Liver (tissue), 9 donors: ENCODE measurements around the gene GABRA4. TPM values are rescaled to one million over a fixed set of nuclear protein-coding genes. Genes with fewer than 3 reads are reported as not detected.

Source experiments
- DNase-seq: peaks from one replicate; pipeline ENCODE4 v3.0.0-alpha.2; 2017; ENCODE audit warnings: low spot score
- H3K27ac ChIP-seq, 2 donors: one replicate each; pipeline ENCODE4 v1.7.0; 2013; ENCODE audit warnings: inconsistent platforms in 2 of 2, low read length in 2 of 2, control low read depth in 1 of 2, low read depth in 1 of 2, mild to moderate bottlenecking in 1 of 2
- H3K27me3 ChIP-seq, 4 donors: one replicate each; pipeline versions ENCODE4 v1.6.1 to v1.7.0; 2013; ENCODE audit warnings: low read length in 3 of 4, inconsistent platforms in 1 of 4, mild to moderate bottlenecking in 1 of 4, moderate library complexity in 1 of 4; ENCODE audit not compliant: control insufficient read depth in 4 of 4, insufficient read depth in 4 of 4
- H3K36me3 ChIP-seq, 4 donors: one replicate each; pipeline versions ENCODE4 v1.6.1 to v1.7.0; 2013; ENCODE audit warnings: low read length in 3 of 4, mild to moderate bottlenecking in 3 of 4, low read depth in 1 of 4, moderate library complexity in 1 of 4; ENCODE audit not compliant: control insufficient read depth in 4 of 4, insufficient read depth in 3 of 4
- H3K4me1 ChIP-seq, 4 donors: one replicate each; pipeline versions ENCODE4 v1.6.1 to v1.7.0; 2013; ENCODE audit warnings: low read length in 3 of 4, mild to moderate bottlenecking in 3 of 4, moderate library complexity in 1 of 4; ENCODE audit not compliant: control insufficient read depth in 4 of 4, insufficient read depth in 4 of 4
- H3K4me3 ChIP-seq, 3 donors: one replicate each; pipeline versions ENCODE4 v1.6.1 to v1.7.0; 2013; ENCODE audit warnings: low read length in 3 of 3, control low read depth in 1 of 3, low read depth in 1 of 3, mild to moderate bottlenecking in 1 of 3
- H3K9ac ChIP-seq, 2 donors: one replicate each; pipeline ENCODE4 v1.7.0; 2013; ENCODE audit warnings: low read length in 2 of 2, mild to moderate bottlenecking in 2 of 2, moderate library complexity in 2 of 2, control low read depth in 1 of 2, low read depth in 1 of 2
- H3K9me3 ChIP-seq, 4 donors: one replicate each; pipeline versions ENCODE4 v1.6.1 to v1.7.0; 2013; ENCODE audit warnings: low read length in 3 of 4; ENCODE audit not compliant: control insufficient read depth in 4 of 4
- ATF3 ChIP-seq: IDR thresholded peaks from 2 replicates; pipeline ENCODE4 v1.6.1; 2016; ENCODE audit warnings: antibody characterized with exemption
- EGR1 ChIP-seq, 2 donors: IDR thresholded peaks; 2 replicates each; pipeline ENCODE4 v1.6.1; 2016 to 2018; ENCODE audit warnings: antibody characterized with exemption in 2 of 2, low read depth in 2 of 2
- FOXA1 ChIP-seq: IDR thresholded peaks from 2 replicates; pipeline ENCODE4 v1.6.1; 2016; ENCODE audit warnings: antibody characterized with exemption
- FOXA2 ChIP-seq: IDR thresholded peaks from 2 replicates; pipeline ENCODE4 v1.6.1; 2016; ENCODE audit warnings: antibody characterized with exemption
- HNF4A ChIP-seq, 2 donors: conservative IDR thresholded peaks; 2 replicates each; pipeline ENCODE4 v1.6.1; 2016; ENCODE audit warnings: antibody characterized with exemption in 2 of 2, mild to moderate bottlenecking in 2 of 2
- HNF4G ChIP-seq: IDR thresholded peaks from 2 replicates; pipeline ENCODE4 v1.6.1; 2016; ENCODE audit warnings: antibody characterized with exemption
- JUND ChIP-seq, 2 donors: IDR thresholded peaks; 2 replicates each; pipeline ENCODE4 v1.6.1; 2016; ENCODE audit warnings: antibody characterized with exemption in 2 of 2
- NR2F2 ChIP-seq: IDR thresholded peaks from 2 replicates; pipeline ENCODE4 v1.6.1; 2016; ENCODE audit warnings: antibody characterized with exemption
- RAD21 ChIP-seq, 2 donors: IDR thresholded peaks; 2 replicates each; pipeline ENCODE4 v1.6.1; 2016; ENCODE audit warnings: antibody characterized with exemption in 2 of 2, mild to moderate bottlenecking in 2 of 2
- REST ChIP-seq: IDR thresholded peaks from 2 replicates; pipeline ENCODE4 v1.6.1; 2016; ENCODE audit warnings: antibody characterized with exemption, mild to moderate bottlenecking
- RXRA ChIP-seq, 2 donors: IDR thresholded peaks; 2 replicates each; pipeline ENCODE4 v1.6.1; 2017 to 2018; ENCODE audit warnings: antibody characterized with exemption in 2 of 2, mild to moderate bottlenecking in 1 of 2
- SP1 ChIP-seq: IDR thresholded peaks from 2 replicates; pipeline ENCODE4 v1.6.1; 2018; ENCODE audit warnings: antibody characterized with exemption, mild to moderate bottlenecking
- TAF1 ChIP-seq: conservative IDR thresholded peaks from 2 replicates; pipeline ENCODE4 v1.6.1; 2016; ENCODE audit warnings: antibody characterized with exemption, mild to moderate bottlenecking
- YY1 ChIP-seq: IDR thresholded peaks from 2 replicates; pipeline ENCODE4 v1.6.1; 2016; ENCODE audit warnings: antibody characterized with exemption, mild to moderate bottlenecking
- WGBS: extraction: QIAGEN DNeasy Blood & Tissue Kit; methylation state at CpG from one replicate; pipeline ENCODE4 v1.1.7; 2013; 5-methylcytosine and 5-hydroxymethylcytosine counted together
- polyA plus RNA-seq, 2 donors: library from polyadenylated mRNA; stranded (reverse) in 1 of 2; unstranded in 1 of 2; fragments of 200-250 nt in 1 of 2; fragments of >200 nt in 1 of 2; fragmentation: Nextera tagmentation in 1 of 2; extraction: Ambion mirVana in 1 of 2; gene quantifications; one replicate each; pipeline versions ENCODE4 v1.2.1 to v1.2.3, GENCODE V29; 2013 to 2015
- total RNA-seq, 2 donors: library from RNA; depleted of rRNA; stranded (reverse); fragments of >200 nt; gene quantifications; one replicate each; pipeline ENCODE4 v1.2.3, GENCODE V29; 2014
- TF ChIP-seq, protein P1 (sequence below): IDR thresholded peaks from 2 replicates; pipeline ENCODE4 v1.6.1; 2016; ENCODE audit warnings: antibody characterized with exemption
- TF ChIP-seq, protein P2 (sequence below): IDR thresholded peaks from 2 replicates; pipeline ENCODE4 v1.6.1; 2016; ENCODE audit warnings: antibody characterized with exemption
- TF ChIP-seq, protein P3 (sequence below): fragments of 150-350 bp; IDR thresholded peaks from 2 replicates; pipeline ENCODE4 v1.5.1; 2017; ENCODE audit warnings: improper control_type of control experiment, low read depth, low read length; ENCODE audit not compliant: missing input control
- donor health status: healthy.
- donor health status: healthy.
- donor health status: healthy.
- donor health status: healthy.
- donor health status: healthy.

Gene GABRA4
- total and polyA plus RNA-seq, 4 donors: under 0.01 TPM; not detected in 3

GRCh38 chr4:46945062-46945461 lies 48.3 kb downstream of the GABRA4 start:
- Histone ChIP-seq H3K36me3 (no peaks in the 10 kb centered on the region), H3K4me1 (no peaks in the 10 kb centered on the region), H3K27ac (no peak overlapping the region), H3K27me3 (no peaks in the 10 kb centered on the region), H3K9ac (no peak overlapping the region), H3K9me3 (no peaks in the 10 kb centered on the region), H3K4me3 (no peak overlapping the region)
- DNase-seq: no peak
- no peak for TF ChIP-seq TAF1
- no peak for TF ChIP-seq FOXA1
- TF ChIP-seq FOXA2: no peak
- TF ChIP-seq, protein P1, sequence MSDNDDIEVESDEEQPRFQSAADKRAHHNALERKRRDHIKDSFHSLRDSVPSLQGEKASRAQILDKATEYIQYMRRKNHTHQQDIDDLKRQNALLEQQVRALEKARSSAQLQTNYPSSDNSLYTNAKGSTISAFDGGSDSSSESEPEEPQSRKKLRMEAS: no peak

GRCh38 chr4:46944345-46944744 lies 49.0 kb downstream of the GABRA4 start:
- Histone ChIP-seq H3K9me3 (no peaks in the 10 kb centered on the region), H3K27ac (no peak overlapping the region), H3K4me3 (no peak overlapping the region), H3K4me1 (no peaks in the 10 kb centered on the region), H3K9ac (no peak overlapping the region), H3K36me3 (no peaks in the 10 kb centered on the region), H3K27me3 (no peaks in the 10 kb centered on the region)
- 96% methylated on average over 1 of the region's 1 CpG for WGBS
- TF ChIP-seq NR2F2 (no peak), JUND (IDR thresholded peaks at IDR 0.05) (no peak), SP1 (no peak), TAF1 (no peak), ATF3 (no peak), HNF4G (no peak), FOXA2 (no peak), RXRA (IDR thresholded peaks at IDR 0.05) (no peak), FOXA1 (no peak), YY1 (no peak), EGR1 (IDR thresholded peaks at IDR 0.05; ENCODE audit: low read depth in 2 of 2) (no peak), RAD21 (IDR thresholded peaks at IDR 0.05) (no peak), REST (no peak), HNF4A (conservative IDR thresholded peaks at IDR 0.05) (no peak)
- TF ChIP-seq, protein P1: no peak
- TF ChIP-seq, protein P2, sequence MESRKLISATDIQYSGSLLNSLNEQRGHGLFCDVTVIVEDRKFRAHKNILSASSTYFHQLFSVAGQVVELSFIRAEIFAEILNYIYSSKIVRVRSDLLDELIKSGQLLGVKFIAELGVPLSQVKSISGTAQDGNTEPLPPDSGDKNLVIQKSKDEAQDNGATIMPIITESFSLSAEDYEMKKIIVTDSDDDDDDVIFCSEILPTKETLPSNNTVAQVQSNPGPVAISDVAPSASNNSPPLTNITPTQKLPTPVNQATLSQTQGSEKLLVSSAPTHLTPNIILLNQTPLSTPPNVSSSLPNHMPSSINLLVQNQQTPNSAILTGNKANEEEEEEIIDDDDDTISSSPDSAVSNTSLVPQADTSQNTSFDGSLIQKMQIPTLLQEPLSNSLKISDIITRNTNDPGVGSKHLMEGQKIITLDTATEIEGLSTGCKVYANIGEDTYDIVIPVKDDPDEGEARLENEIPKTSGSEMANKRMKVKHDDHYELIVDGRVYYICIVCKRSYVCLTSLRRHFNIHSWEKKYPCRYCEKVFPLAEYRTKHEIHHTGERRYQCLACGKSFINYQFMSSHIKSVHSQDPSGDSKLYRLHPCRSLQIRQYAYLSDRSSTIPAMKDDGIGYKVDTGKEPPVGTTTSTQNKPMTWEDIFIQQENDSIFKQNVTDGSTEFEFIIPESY: no peak
- TF ChIP-seq, protein P3, sequence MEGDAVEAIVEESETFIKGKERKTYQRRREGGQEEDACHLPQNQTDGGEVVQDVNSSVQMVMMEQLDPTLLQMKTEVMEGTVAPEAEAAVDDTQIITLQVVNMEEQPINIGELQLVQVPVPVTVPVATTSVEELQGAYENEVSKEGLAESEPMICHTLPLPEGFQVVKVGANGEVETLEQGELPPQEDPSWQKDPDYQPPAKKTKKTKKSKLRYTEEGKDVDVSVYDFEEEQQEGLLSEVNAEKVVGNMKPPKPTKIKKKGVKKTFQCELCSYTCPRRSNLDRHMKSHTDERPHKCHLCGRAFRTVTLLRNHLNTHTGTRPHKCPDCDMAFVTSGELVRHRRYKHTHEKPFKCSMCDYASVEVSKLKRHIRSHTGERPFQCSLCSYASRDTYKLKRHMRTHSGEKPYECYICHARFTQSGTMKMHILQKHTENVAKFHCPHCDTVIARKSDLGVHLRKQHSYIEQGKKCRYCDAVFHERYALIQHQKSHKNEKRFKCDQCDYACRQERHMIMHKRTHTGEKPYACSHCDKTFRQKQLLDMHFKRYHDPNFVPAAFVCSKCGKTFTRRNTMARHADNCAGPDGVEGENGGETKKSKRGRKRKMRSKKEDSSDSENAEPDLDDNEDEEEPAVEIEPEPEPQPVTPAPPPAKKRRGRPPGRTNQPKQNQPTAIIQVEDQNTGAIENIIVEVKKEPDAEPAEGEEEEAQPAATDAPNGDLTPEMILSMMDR: no peak
- DNase-seq: no peak
